Hepatocyte (in vitro differentiated cells): ENCODE data around the gene SPACA4. TPM values are rescaled to one million over a fixed set of nuclear protein-coding genes. Genes with fewer than 3 reads are reported as not detected.
A peak's percentile ranks its signal among the peaks of the same experiment; 100 is the strongest.

ENCODE experiments used
- DNase-seq: peaks from one replicate; pipeline ENCODE4 v3.0.0-alpha.2; 2016; ENCODE audit warnings: low spot score
- H2AFZ ChIP-seq: fragments of 200-600 bp; sonication (generic); 2 replicates; pipeline ENCODE4 v1.6.0; 2016; ENCODE audit warnings: antibody characterized with exemption, mild to moderate bottlenecking
- H3K27ac ChIP-seq: fragments of 200-600 bp; sonication (generic); 2 replicates; pipeline ENCODE4 v1.5.1; 2016; ENCODE audit warnings: mild to moderate bottlenecking
- H3K27me3 ChIP-seq: fragments of 200-600 bp; sonication (generic); 2 replicates; pipeline ENCODE4 v1.6.1; 2016
- H3K36me3 ChIP-seq: fragments of 200-600 bp; sonication (generic); replicated peaks from 2 replicates; pipeline ENCODE4 v1.5.1; 2016; ENCODE audit warnings: low read depth; ENCODE audit not compliant: insufficient read depth
- H3K4me1 ChIP-seq: fragments of 200-600 bp; sonication (generic); 2 replicates; pipeline ENCODE4 v1.5.1; 2016; ENCODE audit warnings: mild to moderate bottlenecking, moderate library complexity; ENCODE audit not compliant: insufficient read depth
- H3K4me2 ChIP-seq: fragments of 200-600 bp; sonication (generic); 2 replicates; pipeline ENCODE4 v1.6.0; 2016
- H3K4me3 ChIP-seq: fragments of 200-600 bp; sonication (generic); 2 replicates; pipeline ENCODE4 v1.5.1; 2016; ENCODE audit warnings: mild to moderate bottlenecking
- H3K79me2 ChIP-seq: fragments of 200-600 bp; sonication (generic); 2 replicates; pipeline ENCODE4 v1.6.0; 2017; ENCODE audit warnings: mild to moderate bottlenecking
- H3K9me2 ChIP-seq: fragments of 200-600 bp; sonication (generic); replicated peaks from 2 replicates; pipeline ENCODE4 v1.6.0; 2017; ENCODE audit warnings: mild to moderate bottlenecking; ENCODE audit not compliant: insufficient read depth
- H3K9me3 ChIP-seq: fragments of 200-600 bp; sonication (generic); 2 replicates; pipeline ENCODE4 v1.5.1; 2016; ENCODE audit warnings: low read depth, mild to moderate bottlenecking
- H4K20me1 ChIP-seq: fragments of 200-600 bp; sonication (generic); 2 replicates; pipeline ENCODE4 v1.6.0; 2016; ENCODE audit warnings: mild to moderate bottlenecking; ENCODE audit not compliant: insufficient read depth, poor library complexity, severe bottlenecking
- EZH2 ChIP-seq: fragments of 200-600 bp; sonication (generic); IDR thresholded peaks from 2 replicates; pipeline ENCODE4 v1.6.1; 2016; ENCODE audit warnings: antibody characterized with exemption, mild to moderate bottlenecking, borderline replicate concordance
- EZH2phosphoT487 ChIP-seq: fragments of 200-600 bp; sonication (generic); IDR thresholded peaks from one replicate; pipeline ENCODE4 v1.6.1; 2018; ENCODE audit warnings: antibody characterized with exemption, mild to moderate bottlenecking, low read depth, moderate library complexity; ENCODE audit not compliant: unreplicated experiment, severe bottlenecking
- WGBS: methylation state at CpG from one replicate; pipeline ENCODE4 v1.1.6; 2016; ENCODE audit warnings: low lambda C conversion rate; ENCODE audit errors: missing lambda C conversion rate; 5-methylcytosine and 5-hydroxymethylcytosine counted together
- polyA plus RNA-seq: library from polyadenylated mRNA; unstranded; fragments of >200 nt; fragmentation: Nextera tagmentation; extraction: Ambion mirVana; gene quantifications from 2 replicates; pipeline ENCODE4 v1.2.1, GENCODE V29; 2016
- total RNA-seq: library from RNA; depleted of rRNA; stranded (reverse); fragments of >200 nt; gene quantifications from 2 replicates; pipeline ENCODE4 v1.2.3, GENCODE V29; 2014
- TF ChIP-seq, protein P1 (sequence below): fragments of 200-600 bp; sonication (generic); IDR thresholded peaks from 2 replicates; pipeline ENCODE4 v1.5.1; 2016; ENCODE audit warnings: antibody characterized with exemption, mild to moderate bottlenecking; ENCODE audit not compliant: poor library complexity

Gene SPACA4
- total and polyA plus RNA-seq, 2 experiments from 2014 or later, result 0.30 TPM; not detected in 1

GRCh38 chr19:48615231-48616040 lies 8.9 kb downstream of the SPACA4 start:
- Histone ChIP-seq H3K4me1 (peaks cover 29% of the 10 kb centered on the region), H4K20me1 (peaks cover 34% of the 10 kb centered on the region), H3K9me2 (no peaks in the 10 kb centered on the region), H3K27ac (peak overlapping the region; percentile 86), H3K36me3 (no peaks in the 10 kb centered on the region), H3K27me3 (no peaks in the 10 kb centered on the region), H3K9me3 (no peaks in the 10 kb centered on the region), H3K4me3 (no peak overlapping the region), H2AFZ (no peak overlapping the region), H3K4me2 (peak overlapping the region; percentile 99), H3K79me2 (peaks cover 40% of the 10 kb centered on the region)
- WGBS, result 84% methylated on average over 18 of the region's 19 CpGs
- DNase-seq, result peak; percentile 6
- TF ChIP-seq EZH2 (no peak), EZH2phosphoT487 (no peak)
- TF ChIP-seq, protein P1, sequence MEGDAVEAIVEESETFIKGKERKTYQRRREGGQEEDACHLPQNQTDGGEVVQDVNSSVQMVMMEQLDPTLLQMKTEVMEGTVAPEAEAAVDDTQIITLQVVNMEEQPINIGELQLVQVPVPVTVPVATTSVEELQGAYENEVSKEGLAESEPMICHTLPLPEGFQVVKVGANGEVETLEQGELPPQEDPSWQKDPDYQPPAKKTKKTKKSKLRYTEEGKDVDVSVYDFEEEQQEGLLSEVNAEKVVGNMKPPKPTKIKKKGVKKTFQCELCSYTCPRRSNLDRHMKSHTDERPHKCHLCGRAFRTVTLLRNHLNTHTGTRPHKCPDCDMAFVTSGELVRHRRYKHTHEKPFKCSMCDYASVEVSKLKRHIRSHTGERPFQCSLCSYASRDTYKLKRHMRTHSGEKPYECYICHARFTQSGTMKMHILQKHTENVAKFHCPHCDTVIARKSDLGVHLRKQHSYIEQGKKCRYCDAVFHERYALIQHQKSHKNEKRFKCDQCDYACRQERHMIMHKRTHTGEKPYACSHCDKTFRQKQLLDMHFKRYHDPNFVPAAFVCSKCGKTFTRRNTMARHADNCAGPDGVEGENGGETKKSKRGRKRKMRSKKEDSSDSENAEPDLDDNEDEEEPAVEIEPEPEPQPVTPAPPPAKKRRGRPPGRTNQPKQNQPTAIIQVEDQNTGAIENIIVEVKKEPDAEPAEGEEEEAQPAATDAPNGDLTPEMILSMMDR, result no peak

- Histone ChIP-seq H3K4me3 (no peak overlapping the region), H2AFZ (no peak overlapping the region), H3K27ac (peak overlapping the region; percentile 86), H3K36me3 (no peaks in the 10 kb centered on the region), H4K20me1 (peaks cover 34% of the 10 kb centered on the region), H3K79me2 (peaks cover 40% of the 10 kb centered on the region), H3K27me3 (no peaks in the 10 kb centered on the region), H3K9me2 (no peaks in the 10 kb centered on the region), H3K4me2 (peak overlapping the region; percentile 99), H3K9me3 (no peaks in the 10 kb centered on the region), H3K4me1 (peaks cover 29% of the 10 kb centered on the region)
- DNase-seq, result peak; percentile 3
- TF ChIP-seq, protein P1, result no peak
- TF ChIP-seq EZH2phosphoT487 (no peak), EZH2 (no peak)
- 96% methylated on average over 16 of the region's 16 CpGs for WGBS
Observed at GRCh38 chr19:48616041-48616436, 9.5 kb downstream of the SPACA4 start.

DNA sequence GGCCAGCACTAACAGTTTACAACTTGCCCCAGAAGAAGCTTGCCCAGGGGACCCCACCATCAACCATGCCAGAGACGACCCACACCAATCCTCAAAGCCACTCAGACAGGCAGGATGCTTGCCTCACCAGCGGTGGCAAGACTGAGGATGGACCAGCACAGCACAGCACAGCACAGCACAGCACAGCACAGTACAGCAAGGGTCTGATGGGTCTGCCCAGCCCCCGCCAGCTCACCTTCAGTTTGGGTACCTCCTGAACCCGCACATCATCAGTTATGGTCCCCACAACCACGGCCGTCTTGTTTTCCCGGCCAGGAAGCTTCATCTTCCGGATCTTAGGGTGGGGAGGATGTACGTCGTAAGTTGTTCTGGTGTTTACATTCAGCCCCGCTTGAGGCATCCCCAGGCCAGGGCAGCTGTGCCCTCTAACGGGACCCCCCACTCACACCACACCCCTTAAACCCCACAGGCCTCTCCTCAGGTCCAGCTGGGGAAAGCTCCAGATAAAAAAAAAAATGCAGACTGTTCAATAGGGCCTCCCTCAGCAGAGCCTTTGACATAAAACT lies 10.0 kb downstream of the SPACA4 start:
- no peak overlapping the region for H2AFZ ChIP-seq
- H3K4me2 ChIP-seq, result peak overlapping the region; percentile 99
- H3K9me3 ChIP-seq, result no peaks in the 10 kb centered on the region
- DNase-seq, result no peak
- peaks cover 29% of the 10 kb centered on the region for H3K4me1 ChIP-seq
- no peaks in the 10 kb centered on the region for H3K27me3 ChIP-seq
- peaks cover 34% of the 10 kb centered on the region for H4K20me1 ChIP-seq
- H3K79me2 ChIP-seq, result peaks cover 40% of the 10 kb centered on the region
- no peaks in the 10 kb centered on the region for H3K36me3 ChIP-seq
- peak overlapping the region; percentile 86 for H3K27ac ChIP-seq
- WGBS, result 85% methylated on average over 12 of the region's 12 CpGs
- no peaks in the 10 kb centered on the region for H3K9me2 ChIP-seq
- no peak overlapping the region for H3K4me3 ChIP-seq
- TF ChIP-seq, protein P1, result no peak
- TF ChIP-seq EZH2phosphoT487 (no peak), EZH2 (no peak)
